ENCODE measurements around the gene ITIH1.

ITIH1 gene

GRCh38 chr3:52786330-52787215 lies 9.2 kb downstream of the ITIH1 start:
- Histone ChIP-seq H3K27ac (ENCODE audit: low read length) (no peak overlapping the region), H3K4me3 (ENCODE audit: low read depth in 1 of 2, low read length in 2 of 2) (no peak overlapping the region), H3K27me3 (ENCODE audit: low read depth, low read length) (no peaks in the 10 kb centered on the region), H3K4me1 (ENCODE audit: control insufficient read depth in 1 of 2, insufficient read depth in 2 of 2, low read length in 2 of 2) (no peaks in the 10 kb centered on the region), H3K36me3 (ENCODE audit: control insufficient read depth in 1 of 2, insufficient read depth in 2 of 2, low read length in 2 of 2) (no peaks in the 10 kb centered on the region), H3K9me3 (ENCODE audit: control insufficient read depth in 1 of 2, low read length in 2 of 2) (no peaks in the 10 kb centered on the region)

GRCh38 chr3:52787246-52787645 lies 9.8 kb downstream of the ITIH1 start:
- no peak overlapping the region for H3K4me3 ChIP-seq (ENCODE audit: low read depth in 1 of 2, low read length in 2 of 2)
- no peak overlapping the region for H3K27ac ChIP-seq (ENCODE audit: low read length)
- H3K9me3 ChIP-seq (ENCODE audit: control insufficient read depth in 1 of 2, low read length in 2 of 2), result no peaks in the 10 kb centered on the region
- no peaks in the 10 kb centered on the region for H3K4me1 ChIP-seq (ENCODE audit: control insufficient read depth in 1 of 2, insufficient read depth in 2 of 2, low read length in 2 of 2)
- H3K36me3 ChIP-seq (ENCODE audit: control insufficient read depth in 1 of 2, insufficient read depth in 2 of 2, low read length in 2 of 2), result no peaks in the 10 kb centered on the region
- no peaks in the 10 kb centered on the region for H3K27me3 ChIP-seq (ENCODE audit: low read depth, low read length)

GRCh38 chr3:52787672-52788625 lies 10.6 kb downstream of the ITIH1 start:
- Histone ChIP-seq H3K27me3 (ENCODE audit: low read depth, low read length) (no peaks in the 10 kb centered on the region), H3K36me3 (ENCODE audit: control insufficient read depth in 1 of 2, insufficient read depth in 2 of 2, low read length in 2 of 2) (no peaks in the 10 kb centered on the region), H3K4me3 (ENCODE audit: low read depth in 1 of 2, low read length in 2 of 2) (no peak overlapping the region), H3K9me3 (ENCODE audit: control insufficient read depth in 1 of 2, low read length in 2 of 2) (no peaks in the 10 kb centered on the region), H3K4me1 (ENCODE audit: control insufficient read depth in 1 of 2, insufficient read depth in 2 of 2, low read length in 2 of 2) (no peaks in the 10 kb centered on the region), H3K27ac (ENCODE audit: low read length) (no peak overlapping the region)

GRCh38 chr3:52788890-52789745 lies 11.7 kb downstream of the ITIH1 start:
- Histone ChIP-seq H3K27me3 (ENCODE audit: low read depth, low read length) (no peaks in the 10 kb centered on the region), H3K4me3 (ENCODE audit: low read depth in 1 of 2, low read length in 2 of 2) (no peak overlapping the region), H3K4me1 (ENCODE audit: control insufficient read depth in 1 of 2, insufficient read depth in 2 of 2, low read length in 2 of 2) (no peaks in the 10 kb centered on the region), H3K9me3 (ENCODE audit: control insufficient read depth in 1 of 2, low read length in 2 of 2) (no peaks in the 10 kb centered on the region), H3K27ac (ENCODE audit: low read length) (no peak overlapping the region), H3K36me3 (ENCODE audit: control insufficient read depth in 1 of 2, insufficient read depth in 2 of 2, low read length in 2 of 2) (no peaks in the 10 kb centered on the region)

- no peaks in the 10 kb centered on the region for H3K9me3 ChIP-seq (ENCODE audit: control insufficient read depth in 1 of 2, low read length in 2 of 2)
- H3K27ac ChIP-seq (ENCODE audit: low read length), result no peak overlapping the region
- no peak overlapping the region for H3K4me3 ChIP-seq (ENCODE audit: low read depth in 1 of 2, low read length in 2 of 2)
- no peaks in the 10 kb centered on the region for H3K36me3 ChIP-seq (ENCODE audit: control insufficient read depth in 1 of 2, insufficient read depth in 2 of 2, low read length in 2 of 2)
- H3K4me1 ChIP-seq (ENCODE audit: control insufficient read depth in 1 of 2, insufficient read depth in 2 of 2, low read length in 2 of 2), result no peaks in the 10 kb centered on the region
- H3K27me3 ChIP-seq (ENCODE audit: low read depth, low read length), result no peaks in the 10 kb centered on the region
These were observed 12.3 kb downstream of the ITIH1 start for GRCh38 chr3:52789746-52790040.

- no peaks in the 10 kb centered on the region for H3K4me1 ChIP-seq (ENCODE audit: control insufficient read depth in 1 of 2, insufficient read depth in 2 of 2, low read length in 2 of 2)
- no peaks in the 10 kb centered on the region for H3K9me3 ChIP-seq (ENCODE audit: control insufficient read depth in 1 of 2, low read length in 2 of 2)
- no peaks in the 10 kb centered on the region for H3K27me3 ChIP-seq (ENCODE audit: low read depth, low read length)
- no peak overlapping the region for H3K27ac ChIP-seq (ENCODE audit: low read length)
- H3K36me3 ChIP-seq (ENCODE audit: control insufficient read depth in 1 of 2, insufficient read depth in 2 of 2, low read length in 2 of 2), result no peaks in the 10 kb centered on the region
- no peak overlapping the region for H3K4me3 ChIP-seq (ENCODE audit: low read depth in 1 of 2, low read length in 2 of 2)
These were observed 12.9 kb downstream of the ITIH1 start for GRCh38 chr3:52790337-52790736.

- Histone ChIP-seq H3K27me3 (ENCODE audit: low read depth, low read length) (no peaks in the 10 kb centered on the region), H3K4me1 (ENCODE audit: control insufficient read depth in 1 of 2, insufficient read depth in 2 of 2, low read length in 2 of 2) (no peaks in the 10 kb centered on the region), H3K27ac (ENCODE audit: low read length) (no peak overlapping the region), H3K4me3 (ENCODE audit: low read depth in 1 of 2, low read length in 2 of 2) (no peak overlapping the region), H3K9me3 (ENCODE audit: control insufficient read depth in 1 of 2, low read length in 2 of 2) (no peaks in the 10 kb centered on the region), H3K36me3 (ENCODE audit: control insufficient read depth in 1 of 2, insufficient read depth in 2 of 2, low read length in 2 of 2) (no peaks in the 10 kb centered on the region)
These were observed 13.3 kb downstream of the ITIH1 start for GRCh38 chr3:52790741-52791140.

GRCh38 chr3:52791366-52791765 lies 14.0 kb downstream of the ITIH1 start:
- H3K4me1 ChIP-seq (ENCODE audit: control insufficient read depth in 1 of 2, insufficient read depth in 2 of 2, low read length in 2 of 2), result no peaks in the 10 kb centered on the region
- H3K27me3 ChIP-seq (ENCODE audit: low read depth, low read length), result no peaks in the 10 kb centered on the region
- H3K27ac ChIP-seq (ENCODE audit: low read length), result no peak overlapping the region

GRCh38 chr3:52791928-52792327 lies 14.5 kb downstream of the ITIH1 start:
- Histone ChIP-seq H3K27ac (ENCODE audit: low read length) (no peak overlapping the region), H3K36me3 (ENCODE audit: control insufficient read depth in 1 of 2, insufficient read depth in 2 of 2, low read length in 2 of 2) (no peaks in the 10 kb centered on the region), H3K9me3 (ENCODE audit: control insufficient read depth in 1 of 2, low read length in 2 of 2) (no peaks in the 10 kb centered on the region), H3K4me3 (ENCODE audit: low read depth in 1 of 2, low read length in 2 of 2) (no peak overlapping the region), H3K4me1 (ENCODE audit: control insufficient read depth in 1 of 2, insufficient read depth in 2 of 2, low read length in 2 of 2) (no peaks in the 10 kb centered on the region), H3K27me3 (ENCODE audit: low read depth, low read length) (no peaks in the 10 kb centered on the region)

More at GRCh38 chr3:52791366-52791765, 14.0 kb downstream of the ITIH1 start:
- Histone ChIP-seq H3K9me3 (ENCODE audit: control insufficient read depth in 1 of 2, low read length in 2 of 2) (no peaks in the 10 kb centered on the region), H3K36me3 (ENCODE audit: control insufficient read depth in 1 of 2, insufficient read depth in 2 of 2, low read length in 2 of 2) (no peaks in the 10 kb centered on the region), H3K4me3 (ENCODE audit: low read depth in 1 of 2, low read length in 2 of 2) (no peak overlapping the region)

- H3K4me3 ChIP-seq (ENCODE audit: low read depth in 1 of 2, low read length in 2 of 2), result no peak overlapping the region
- H3K27ac ChIP-seq (ENCODE audit: low read length), result no peak overlapping the region
- no peaks in the 10 kb centered on the region for H3K36me3 ChIP-seq (ENCODE audit: control insufficient read depth in 1 of 2, insufficient read depth in 2 of 2, low read length in 2 of 2)
- no peaks in the 10 kb centered on the region for H3K27me3 ChIP-seq (ENCODE audit: low read depth, low read length)
- no peaks in the 10 kb centered on the region for H3K4me1 ChIP-seq (ENCODE audit: control insufficient read depth in 1 of 2, insufficient read depth in 2 of 2, low read length in 2 of 2)
- no peaks in the 10 kb centered on the region for H3K9me3 ChIP-seq (ENCODE audit: control insufficient read depth in 1 of 2, low read length in 2 of 2)
These were observed 15.0 kb downstream of the ITIH1 start for GRCh38 chr3:52792413-52792812.

Measured in muscle layer of duodenum (tissue), 2 donors.